ENCODE measurements around the gene VSNL1. TPM values are rescaled to one million over a fixed set of nuclear protein-coding genes. Genes with fewer than 3 reads are reported as not detected.

The VSNL1 gene
- total and polyA plus RNA-seq, 9 donors: 0.41 to 9.4 (median 2.7) TPM; not detected in 1

DNA sequence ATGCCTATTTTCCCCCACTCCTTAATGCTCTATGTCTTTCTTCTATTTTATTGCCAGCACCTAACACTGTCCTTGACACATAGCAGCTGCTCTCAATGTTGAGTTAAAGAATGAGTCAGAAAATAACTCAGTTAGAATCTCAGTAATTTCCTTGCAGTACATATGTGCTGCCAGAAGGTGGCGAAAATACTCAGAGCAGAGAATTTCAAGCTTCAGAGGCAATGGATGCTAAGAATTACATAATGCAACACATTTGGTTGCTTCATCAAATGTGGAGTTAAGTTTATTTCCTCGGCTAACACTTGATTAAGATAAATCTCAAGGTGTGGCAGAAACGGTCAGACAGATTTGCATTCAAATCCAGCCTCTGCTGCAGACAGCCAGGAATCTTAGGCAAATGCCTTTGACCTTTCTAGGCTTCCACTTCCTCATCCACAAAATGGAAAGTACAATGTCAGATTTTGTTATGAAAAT, 105.6 kb downstream of the VSNL1 start:
- TF ChIP-seq, protein P1, sequence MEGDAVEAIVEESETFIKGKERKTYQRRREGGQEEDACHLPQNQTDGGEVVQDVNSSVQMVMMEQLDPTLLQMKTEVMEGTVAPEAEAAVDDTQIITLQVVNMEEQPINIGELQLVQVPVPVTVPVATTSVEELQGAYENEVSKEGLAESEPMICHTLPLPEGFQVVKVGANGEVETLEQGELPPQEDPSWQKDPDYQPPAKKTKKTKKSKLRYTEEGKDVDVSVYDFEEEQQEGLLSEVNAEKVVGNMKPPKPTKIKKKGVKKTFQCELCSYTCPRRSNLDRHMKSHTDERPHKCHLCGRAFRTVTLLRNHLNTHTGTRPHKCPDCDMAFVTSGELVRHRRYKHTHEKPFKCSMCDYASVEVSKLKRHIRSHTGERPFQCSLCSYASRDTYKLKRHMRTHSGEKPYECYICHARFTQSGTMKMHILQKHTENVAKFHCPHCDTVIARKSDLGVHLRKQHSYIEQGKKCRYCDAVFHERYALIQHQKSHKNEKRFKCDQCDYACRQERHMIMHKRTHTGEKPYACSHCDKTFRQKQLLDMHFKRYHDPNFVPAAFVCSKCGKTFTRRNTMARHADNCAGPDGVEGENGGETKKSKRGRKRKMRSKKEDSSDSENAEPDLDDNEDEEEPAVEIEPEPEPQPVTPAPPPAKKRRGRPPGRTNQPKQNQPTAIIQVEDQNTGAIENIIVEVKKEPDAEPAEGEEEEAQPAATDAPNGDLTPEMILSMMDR (IDR thresholded peaks at IDR 0.05): peak; percentile 80 to 89 (median 83)
- TF ChIP-seq POLR2A (IDR thresholded peaks at IDR 0.05): no peak
- H3K4me1 ChIP-seq (ENCODE audit: insufficient read depth): peaks cover 2% of the 10 kb centered on the region
- intact Hi-C loops (cut with DNase I): loop anchor here in 1 of 4 donors (2.0 kb wide), 1 partner anchor 25 kb away; no protein-coding TSS in a partner anchor
- H3K27ac ChIP-seq: no peak overlapping the region
- no peak overlapping the region for H3K4me3 ChIP-seq
- no peaks in the 10 kb centered on the region for H3K36me3 ChIP-seq
- no peaks in the 10 kb centered on the region for H3K27me3 ChIP-seq
- 0 to 2% (median 0%) methylated on average over 3 of the region's 3 CpGs for WGBS, 3 donors
- H3K9me3 ChIP-seq: no peaks in the 10 kb centered on the region
- peak in 3 of 5 donors; percentile 51 to 79 (median 52) for DNase-seq

DNA sequence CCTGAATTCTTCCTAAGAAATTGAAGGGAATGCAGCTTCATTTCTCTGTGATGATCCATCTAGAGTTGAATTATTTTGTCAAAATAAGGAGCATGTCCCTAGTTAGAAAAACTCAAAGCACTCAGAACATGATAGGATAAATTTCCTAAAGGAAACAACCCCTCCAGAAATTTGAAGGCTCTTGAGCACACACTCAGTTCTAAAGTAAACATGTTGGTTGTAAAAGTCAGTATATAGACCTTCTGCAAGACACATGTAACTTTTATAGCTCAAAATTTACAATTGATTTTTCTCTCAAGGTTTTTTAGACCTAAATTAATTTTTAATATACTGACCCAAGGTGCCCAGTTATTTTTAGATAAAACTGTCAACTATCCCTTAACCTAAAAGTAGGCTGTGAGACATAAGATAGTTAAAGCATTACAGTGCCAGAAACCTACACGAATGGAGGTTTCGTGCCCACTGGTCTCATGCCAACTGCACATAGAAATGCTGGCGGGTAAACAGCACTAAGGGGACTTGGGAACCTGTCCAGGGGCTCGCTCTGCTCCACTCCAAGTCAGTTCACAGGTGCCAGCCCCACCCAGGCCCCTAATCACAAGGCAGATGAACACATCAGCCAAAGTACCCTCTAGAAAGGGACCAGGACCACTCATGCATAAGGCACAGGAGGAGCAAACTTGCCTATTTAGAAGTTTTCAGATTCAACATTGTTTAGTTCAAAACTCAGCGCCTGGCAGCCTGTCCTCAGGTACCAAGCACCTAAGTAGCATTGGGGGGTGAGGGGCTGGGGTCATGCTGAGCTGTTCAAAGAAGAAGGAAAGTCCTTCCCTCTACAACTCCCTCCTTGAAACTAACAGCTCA, 106.6 kb downstream of the VSNL1 start:
- peaks cover 2% of the 10 kb centered on the region for H3K4me1 ChIP-seq (ENCODE audit: insufficient read depth)
- no peaks in the 10 kb centered on the region for H3K9me3 ChIP-seq
- 70 to 77% (median 73%) methylated on average over 5 of the region's 5 CpGs for WGBS, 3 donors
- no peak for DNase-seq
- intact Hi-C loops (cut with DNase I): loop anchor here in 1 of 4 donors (2.0 kb wide), 1 partner anchor 24 kb away; no protein-coding TSS in a partner anchor
- no peak overlapping the region for H3K4me3 ChIP-seq
- no peak overlapping the region for H3K27ac ChIP-seq
- no peaks in the 10 kb centered on the region for H3K36me3 ChIP-seq
- no peaks in the 10 kb centered on the region for H3K27me3 ChIP-seq
- TF ChIP-seq POLR2A (IDR thresholded peaks at IDR 0.05) (no peak), EP300 (IDR thresholded peaks at IDR 0.05) (no peak)
- TF ChIP-seq, protein P1 (IDR thresholded peaks at IDR 0.05): no peak

DNA sequence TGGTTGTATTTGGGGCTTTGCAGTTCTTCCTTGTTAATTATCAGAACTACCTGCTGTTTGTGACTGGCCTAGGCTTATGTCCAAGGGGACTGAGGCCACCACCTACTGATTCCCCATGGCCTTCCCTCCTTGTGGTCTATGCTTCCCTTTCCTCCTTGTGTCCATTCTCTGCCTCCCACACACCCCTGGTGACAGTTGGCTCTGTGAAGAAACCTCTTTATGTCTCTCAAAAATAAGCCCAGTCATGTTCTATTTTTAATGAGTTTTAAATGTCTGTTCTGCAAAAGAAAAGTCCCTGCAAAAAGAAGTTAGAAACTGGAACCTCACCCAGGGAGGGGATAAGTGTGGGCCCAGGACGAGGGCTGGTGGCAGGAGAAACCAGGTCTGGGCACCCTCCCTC, 108.1 kb downstream of the VSNL1 start:
- no peak for DNase-seq
- TF ChIP-seq POLR2A (IDR thresholded peaks at IDR 0.05) (no peak), EP300 (IDR thresholded peaks at IDR 0.05) (no peak)
- TF ChIP-seq, protein P1 (IDR thresholded peaks at IDR 0.05): no peak
- Histone ChIP-seq H3K27ac (no peak overlapping the region), H3K9me3 (no peaks in the 10 kb centered on the region), H3K4me1 (ENCODE audit: insufficient read depth) (peaks cover 2% of the 10 kb centered on the region), H3K27me3 (no peaks in the 10 kb centered on the region), H3K36me3 (no peaks in the 10 kb centered on the region), H3K4me3 (no peak overlapping the region)
- WGBS, 3 donors: 88 to 95% (median 90%) methylated on average over 1 of the region's 1 CpG
- intact Hi-C loops (cut with DNase I): no loop called here

DNA sequence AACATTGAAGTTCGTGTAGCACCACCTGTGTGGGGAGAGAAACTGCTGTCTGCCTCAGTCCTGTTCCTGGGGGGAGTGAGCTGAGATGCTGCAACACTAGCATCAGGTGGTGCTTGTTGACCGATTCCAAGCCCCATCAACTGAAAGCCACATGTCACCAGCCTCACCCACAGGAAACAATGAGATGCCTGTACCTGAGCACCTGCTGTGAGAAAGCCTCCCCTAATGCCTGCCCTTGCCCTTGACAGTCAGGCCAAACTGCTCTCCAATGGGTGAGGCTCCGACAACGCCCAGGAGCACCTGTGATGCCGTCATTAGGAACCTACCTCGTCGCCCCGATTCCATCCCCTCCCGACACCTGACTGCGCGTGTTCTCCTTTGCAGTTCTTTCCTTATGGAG, 108.5 kb downstream of the VSNL1 start:
- no peak for DNase-seq
- peaks cover 2% of the 10 kb centered on the region for H3K4me1 ChIP-seq (ENCODE audit: insufficient read depth)
- H3K36me3 ChIP-seq: no peaks in the 10 kb centered on the region
- H3K4me3 ChIP-seq: no peak overlapping the region
- no peaks in the 10 kb centered on the region for H3K9me3 ChIP-seq
- intact Hi-C loops (cut with DNase I): no loop called here
- no peaks in the 10 kb centered on the region for H3K27me3 ChIP-seq
- TF ChIP-seq, protein P1 (IDR thresholded peaks at IDR 0.05): no peak
- no peak for TF ChIP-seq POLR2A (IDR thresholded peaks at IDR 0.05)
- no peak for TF ChIP-seq EP300 (IDR thresholded peaks at IDR 0.05)
- no peak overlapping the region for H3K27ac ChIP-seq
- WGBS, 3 donors: 94 to 97% (median 94%) methylated on average over 11 of the region's 11 CpGs
